Measurements from ENCODE around the gene PHF21A.

Gene PHF21A

GRCh38 chr11:45899448-45900174, 221.6 kb downstream of the PHF21A start:
- peak; percentile 72 to 78 for DNase-seq

DNA sequence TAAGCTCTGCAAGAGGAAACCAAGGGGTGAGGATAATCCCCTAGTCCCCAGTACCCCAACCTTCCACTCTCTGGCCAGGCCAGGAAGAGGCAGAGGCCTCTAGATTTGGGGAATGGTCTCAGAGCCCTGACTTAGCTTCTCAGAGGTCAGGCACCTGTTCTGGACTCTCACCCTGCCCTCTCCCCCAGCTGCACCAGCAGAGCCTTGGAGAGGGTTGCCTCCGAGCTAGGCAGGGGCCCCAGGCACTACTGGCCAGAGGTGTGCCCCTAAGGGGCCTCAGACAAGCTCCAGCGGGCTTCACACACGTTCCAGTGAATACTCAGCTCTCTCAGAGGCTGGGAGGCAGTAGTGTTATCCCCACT, 222.2 kb downstream of the PHF21A start:
- DNase-seq = no peak

DNA sequence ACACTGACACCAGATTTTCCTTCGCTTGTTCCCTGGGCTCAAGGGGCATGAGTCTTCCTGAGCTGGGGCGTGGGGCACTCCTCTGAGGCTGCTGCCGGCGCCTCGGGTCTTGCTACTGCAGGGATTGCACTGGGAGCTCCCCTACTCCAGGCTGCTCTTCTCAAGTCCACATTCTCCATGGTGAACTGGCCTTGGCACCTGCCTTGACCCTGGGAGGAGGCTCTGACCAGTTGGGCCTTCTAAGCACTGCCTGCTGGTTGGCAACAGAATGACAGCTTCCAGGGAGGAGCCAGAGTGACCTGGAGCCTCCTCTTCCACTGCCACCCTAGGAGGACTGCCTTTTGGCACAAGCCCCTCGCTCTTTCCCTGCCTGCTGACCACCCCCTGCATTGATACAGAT, 223.7 kb downstream of the PHF21A start:
- DNase-seq = no peak

GRCh38 chr11:45896422-45896984, 224.8 kb downstream of the PHF21A start:
- DNase-seq = no peak

- no peak for DNase-seq
These were observed 225.5 kb downstream of the PHF21A start for GRCh38 chr11:45895553-45896259.

GRCh38 chr11:45894555-45895247, 226.6 kb downstream of the PHF21A start:
- no peak for DNase-seq

- DNase-seq = no peak
These were observed 228.4 kb downstream of the PHF21A start for GRCh38 chr11:45892856-45893255.

- no peak for DNase-seq
These were observed 230.2 kb downstream of the PHF21A start for GRCh38 chr11:45890886-45891550.

GRCh38 chr11:45889966-45890365, 231.3 kb downstream of the PHF21A start:
- DNase-seq = no peak

- DNase-seq = no peak
These were observed 231.7 kb downstream of the PHF21A start for GRCh38 chr11:45889555-45889954.

DNA sequence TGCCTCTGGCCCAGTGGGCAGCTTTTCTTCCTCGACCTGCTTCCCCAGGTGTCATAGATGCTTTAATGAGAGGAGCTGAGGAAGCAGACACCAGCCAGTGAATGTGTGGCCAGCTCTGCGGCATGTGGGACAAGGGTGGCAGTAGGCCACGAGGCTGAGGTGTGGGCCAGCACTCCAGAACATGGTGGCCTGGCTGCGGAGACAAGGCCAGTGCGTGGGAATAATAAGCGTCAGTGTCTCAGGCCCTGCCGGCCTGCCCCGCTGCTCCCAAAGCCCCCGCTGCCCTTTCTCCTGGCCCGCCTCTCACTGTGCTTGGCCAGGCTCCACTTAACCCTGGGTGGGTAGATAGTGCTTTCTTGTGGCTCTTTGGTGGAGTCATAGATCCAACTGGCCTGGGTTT, 233.7 kb downstream of the PHF21A start:
- DNase-seq = no peak

- DNase-seq = no peak
These were observed 234.3 kb downstream of the PHF21A start for GRCh38 chr11:45886816-45887520.

- no peak for DNase-seq
These were observed 235.1 kb downstream of the PHF21A start for GRCh38 chr11:45885921-45886721.

- peak; percentile 29 to 72 for DNase-seq
These were observed 235.9 kb downstream of the PHF21A start, which contains the start of gene MAPK8IP1 for GRCh38 chr11:45885274-45885920. Gene MAPK8IP1, plus strand, starts transcription at chr11:45885651. Its CDS starts 170 bp downstream, at chr11:45885821.

DNA sequence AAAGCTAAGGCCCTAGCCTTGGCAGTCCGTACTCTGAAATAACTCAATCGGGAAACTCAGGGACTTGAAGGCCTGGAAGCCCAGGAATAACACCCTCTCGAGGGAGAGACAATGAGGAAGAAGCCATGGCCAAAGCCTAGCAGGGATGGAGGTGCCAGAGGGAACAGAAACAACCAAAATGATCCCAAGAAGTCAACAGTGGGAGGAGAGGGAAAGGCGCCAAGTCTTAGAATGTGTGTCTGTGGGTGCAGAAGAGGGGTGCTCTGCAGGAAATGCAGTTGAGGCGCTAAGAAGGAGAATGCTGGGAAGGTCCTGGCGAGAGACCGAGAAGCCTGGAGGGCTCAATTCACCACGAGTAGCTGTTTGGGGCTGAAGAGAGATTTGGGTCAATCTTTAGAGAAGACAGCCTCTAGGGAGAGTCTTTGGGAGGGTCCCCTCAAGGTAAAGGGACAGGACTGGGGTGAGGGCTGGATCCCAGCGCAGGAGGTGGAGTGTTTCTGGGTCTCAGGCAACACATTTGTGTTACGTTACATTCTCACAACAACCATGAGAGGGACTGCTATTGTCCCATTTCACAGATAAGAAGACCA, 236.6 kb downstream of the PHF21A start:
- DNase-seq = no peak

Data from CD4-positive, alpha-beta T cell treated with Interferon alpha-2 for 1 hour (primary cell).